ENCODE results near the gene ACSL6.

ACSL6 gene

DNA sequence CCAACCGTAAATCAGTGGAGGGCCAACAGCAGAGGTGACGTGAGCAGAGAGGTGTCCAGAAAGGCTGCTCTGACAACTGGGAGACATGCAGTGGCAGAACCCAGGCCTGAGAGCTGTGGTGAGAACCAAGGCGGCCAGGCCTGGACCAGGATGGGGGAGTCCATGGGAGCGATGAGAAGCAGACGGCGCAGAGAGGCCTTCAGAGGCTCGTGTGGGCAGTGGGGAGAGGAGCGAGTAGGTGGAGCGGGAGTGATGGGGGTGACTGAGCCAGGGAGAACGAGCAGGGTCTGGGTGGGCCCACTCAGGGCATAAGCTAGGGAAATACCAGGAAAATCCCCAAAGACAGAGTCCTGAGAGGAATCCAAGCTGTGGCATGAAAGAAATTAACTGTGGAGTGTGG is 41.1 kb upstream of the ACSL6 start:
- TF ChIP-seq, protein P1, sequence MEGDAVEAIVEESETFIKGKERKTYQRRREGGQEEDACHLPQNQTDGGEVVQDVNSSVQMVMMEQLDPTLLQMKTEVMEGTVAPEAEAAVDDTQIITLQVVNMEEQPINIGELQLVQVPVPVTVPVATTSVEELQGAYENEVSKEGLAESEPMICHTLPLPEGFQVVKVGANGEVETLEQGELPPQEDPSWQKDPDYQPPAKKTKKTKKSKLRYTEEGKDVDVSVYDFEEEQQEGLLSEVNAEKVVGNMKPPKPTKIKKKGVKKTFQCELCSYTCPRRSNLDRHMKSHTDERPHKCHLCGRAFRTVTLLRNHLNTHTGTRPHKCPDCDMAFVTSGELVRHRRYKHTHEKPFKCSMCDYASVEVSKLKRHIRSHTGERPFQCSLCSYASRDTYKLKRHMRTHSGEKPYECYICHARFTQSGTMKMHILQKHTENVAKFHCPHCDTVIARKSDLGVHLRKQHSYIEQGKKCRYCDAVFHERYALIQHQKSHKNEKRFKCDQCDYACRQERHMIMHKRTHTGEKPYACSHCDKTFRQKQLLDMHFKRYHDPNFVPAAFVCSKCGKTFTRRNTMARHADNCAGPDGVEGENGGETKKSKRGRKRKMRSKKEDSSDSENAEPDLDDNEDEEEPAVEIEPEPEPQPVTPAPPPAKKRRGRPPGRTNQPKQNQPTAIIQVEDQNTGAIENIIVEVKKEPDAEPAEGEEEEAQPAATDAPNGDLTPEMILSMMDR (IDR thresholded peaks at IDR 0.05; ENCODE audit: extremely low read depth, missing control alignments): no peak
- peak; percentile 1 for DNase-seq (ENCODE audit: low spot score)

DNA sequence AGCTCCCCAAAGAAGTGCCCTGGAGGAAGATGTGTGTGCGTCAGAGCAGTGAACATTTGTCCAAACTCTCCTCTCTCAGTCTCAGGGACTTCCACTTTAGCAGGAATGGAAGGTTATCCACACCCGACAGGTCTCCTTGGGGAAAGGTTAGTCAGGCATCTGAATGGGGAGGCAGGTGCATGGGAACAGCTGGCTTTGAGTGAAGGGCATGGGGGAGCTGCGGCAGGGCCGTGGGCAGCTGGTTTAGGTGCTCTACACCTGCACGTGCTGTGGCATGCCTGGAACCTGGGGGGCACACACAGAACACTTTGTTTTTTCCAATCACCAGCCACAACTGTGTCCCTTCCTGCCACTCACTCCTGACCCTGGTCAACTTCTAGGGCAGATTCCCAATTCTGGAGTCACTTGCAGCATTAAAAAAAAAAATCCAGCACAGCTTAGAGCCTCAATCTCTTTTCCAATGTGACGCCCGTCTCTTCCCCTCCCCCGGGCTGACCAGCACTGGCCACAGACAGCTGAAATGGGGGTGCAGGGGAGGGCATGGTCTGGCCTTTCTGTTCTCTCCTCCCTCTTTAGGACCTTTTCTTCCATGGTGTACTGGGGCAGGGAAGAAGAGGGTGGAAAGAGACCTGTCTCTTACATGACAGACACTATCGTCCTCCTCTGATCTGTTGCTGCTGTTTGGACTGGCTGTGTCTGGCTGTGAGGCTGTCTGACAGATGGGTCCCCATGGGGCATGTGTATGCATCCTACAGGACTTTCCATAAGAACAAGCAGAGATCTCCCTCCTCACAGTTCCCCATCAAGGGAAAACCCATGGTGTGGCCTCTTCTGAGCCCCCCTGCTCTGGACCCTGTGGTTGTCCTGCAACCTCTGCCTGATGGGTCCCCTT is 39.4 kb upstream of the ACSL6 start:
- TF ChIP-seq, protein P1 (IDR thresholded peaks at IDR 0.05; ENCODE audit: extremely low read depth, missing control alignments): no peak
- DNase-seq (ENCODE audit: low spot score): peak; percentile 2

DNA sequence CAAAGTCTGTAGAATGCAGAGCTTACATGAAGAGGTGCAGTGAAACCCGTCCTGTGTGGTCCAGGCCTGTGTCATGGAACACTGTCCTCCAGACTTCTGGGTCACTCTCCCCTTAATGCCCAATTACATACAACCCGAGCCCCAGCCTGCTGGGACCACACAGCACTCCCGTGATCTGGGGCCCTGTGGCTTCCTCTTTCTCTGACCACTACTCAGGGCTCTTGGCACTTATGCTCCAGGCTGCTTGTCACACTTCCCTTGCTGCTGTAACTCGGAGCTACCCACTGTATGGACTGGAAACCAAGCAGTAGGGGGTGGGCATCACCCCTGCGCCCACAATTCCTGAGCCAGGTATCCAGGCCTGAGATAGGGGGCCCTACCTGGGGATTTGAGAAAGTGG is 38.7 kb upstream of the ACSL6 start:
- TF ChIP-seq, protein P1 (IDR thresholded peaks at IDR 0.05; ENCODE audit: extremely low read depth, missing control alignments): no peak
- no peak for DNase-seq (ENCODE audit: low spot score)

DNA sequence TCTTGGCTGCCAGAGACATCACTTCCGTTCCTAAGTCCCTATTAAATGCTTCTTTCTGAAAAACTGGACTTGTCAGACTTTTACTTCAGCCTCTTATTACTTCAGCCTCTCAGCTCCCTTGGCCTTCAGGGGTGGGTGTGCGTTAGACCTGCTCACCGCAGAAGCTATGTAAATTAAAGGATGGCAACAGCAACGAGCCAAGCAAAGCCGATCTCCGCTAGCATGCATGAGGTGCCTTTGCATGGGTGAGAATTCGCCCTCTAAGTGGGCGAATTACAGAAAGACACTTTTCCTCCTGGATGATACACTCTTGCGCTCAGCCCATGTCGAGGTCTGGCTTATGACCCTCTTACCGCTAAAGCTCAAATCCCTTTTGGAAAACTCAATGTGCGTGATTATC is 38.1 kb upstream of the ACSL6 start:
- DNase-seq (ENCODE audit: low spot score): no peak
- TF ChIP-seq, protein P1 (IDR thresholded peaks at IDR 0.05; ENCODE audit: extremely low read depth, missing control alignments): no peak

DNA sequence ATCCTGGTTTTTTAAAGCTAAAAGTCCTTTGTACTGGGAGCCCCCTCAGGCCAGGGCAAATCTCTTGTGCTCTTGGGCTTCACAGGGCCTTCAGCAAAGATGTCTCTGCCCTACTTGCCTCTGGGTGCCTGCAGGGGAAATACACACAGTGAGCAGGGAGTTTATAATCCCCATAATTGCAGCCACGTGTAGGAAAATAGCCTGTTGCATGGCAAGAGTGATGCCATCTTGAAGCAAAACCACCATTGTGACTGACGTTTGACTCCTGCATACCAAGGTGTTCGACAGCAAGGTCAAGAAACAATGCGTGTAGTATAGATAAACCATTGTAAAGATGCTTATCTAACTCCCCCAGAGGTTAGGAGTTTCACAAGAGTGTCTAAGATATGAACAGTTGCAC is 37.6 kb upstream of the ACSL6 start:
- DNase-seq (ENCODE audit: low spot score): no peak
- TF ChIP-seq, protein P1 (IDR thresholded peaks at IDR 0.05; ENCODE audit: extremely low read depth, missing control alignments): no peak

DNA sequence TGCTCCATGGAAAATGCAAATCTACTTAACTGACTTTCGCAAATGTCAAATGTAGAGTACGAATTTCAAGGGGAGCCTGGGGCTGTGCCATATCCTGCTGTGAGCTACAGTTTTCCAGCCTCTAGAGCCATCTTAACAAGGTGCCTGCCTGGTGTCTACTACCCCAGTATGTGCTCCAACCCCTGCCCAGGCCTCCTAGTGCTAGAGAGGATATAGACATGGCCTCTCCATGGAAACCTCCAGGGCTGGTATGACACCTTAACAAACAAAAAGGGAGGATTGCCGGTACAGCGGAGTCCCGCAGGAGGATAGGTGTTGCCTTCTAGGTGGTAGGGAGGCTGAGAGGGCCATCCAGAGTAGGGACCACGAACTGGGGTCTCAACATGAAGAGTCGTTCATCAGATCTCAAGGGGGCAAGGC is 35.4 kb upstream of the ACSL6 start:
- DNase-seq (ENCODE audit: low spot score): no peak
- TF ChIP-seq, protein P1 (IDR thresholded peaks at IDR 0.05; ENCODE audit: extremely low read depth, missing control alignments): no peak

DNA sequence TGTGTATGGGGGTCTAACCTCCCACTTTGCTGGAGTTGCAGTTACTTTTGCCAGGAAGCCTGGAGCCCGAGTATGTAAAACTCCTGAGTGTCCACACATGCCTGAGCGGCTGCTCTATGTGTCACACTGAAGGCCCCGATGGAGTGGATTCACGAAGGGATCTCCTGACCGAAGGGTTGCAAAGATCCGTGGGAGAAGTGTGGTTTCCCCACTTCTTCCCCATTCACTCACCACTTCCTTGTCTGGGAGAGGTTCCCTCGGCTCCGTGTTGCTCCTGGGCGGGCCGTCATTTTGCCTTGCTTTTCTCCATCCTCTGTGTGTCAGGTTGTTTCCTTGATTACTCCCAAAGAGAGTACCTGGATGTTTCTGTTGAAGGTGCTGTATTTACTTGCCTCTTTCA is 32.7 kb upstream of the ACSL6 start:
- no peak for DNase-seq (ENCODE audit: low spot score)

More for the DNA sequence above, 32.7 kb upstream of the ACSL6 start:
- TF ChIP-seq, protein P1 (IDR thresholded peaks at IDR 0.05; ENCODE audit: extremely low read depth, missing control alignments): no peak

Measured in GM20000 (cell line).